Peyer's patch (tissue), 4 donors: Measurements from ENCODE around the gene CDK11B.
A peak's percentile ranks its signal among the peaks of the same experiment; 100 is the strongest.

ENCODE experiments used
- POLR2A ChIP-seq, 2 donors: fragments of 450-650 bp; IDR thresholded peaks; one replicate each; pipeline ENCODE4 v1.5.1; 2017; ENCODE audit warnings: antibody characterized with exemption in 2 of 2, mild to moderate bottlenecking in 2 of 2, moderate library complexity in 2 of 2
- TF ChIP-seq, protein P1 (sequence below), 6 experiments: fragments of 450-650 bp in 4 of 6; fragments of 200-600 bp in 2 of 6; sonication (generic) in 1 of 6; IDR thresholded peaks; one replicate each; pipeline ENCODE4 v1.5.1; 2017 to 2019; ENCODE audit warnings: antibody characterized with exemption in 6 of 6, mild to moderate bottlenecking in 3 of 6, moderate library complexity in 1 of 6

DNA sequence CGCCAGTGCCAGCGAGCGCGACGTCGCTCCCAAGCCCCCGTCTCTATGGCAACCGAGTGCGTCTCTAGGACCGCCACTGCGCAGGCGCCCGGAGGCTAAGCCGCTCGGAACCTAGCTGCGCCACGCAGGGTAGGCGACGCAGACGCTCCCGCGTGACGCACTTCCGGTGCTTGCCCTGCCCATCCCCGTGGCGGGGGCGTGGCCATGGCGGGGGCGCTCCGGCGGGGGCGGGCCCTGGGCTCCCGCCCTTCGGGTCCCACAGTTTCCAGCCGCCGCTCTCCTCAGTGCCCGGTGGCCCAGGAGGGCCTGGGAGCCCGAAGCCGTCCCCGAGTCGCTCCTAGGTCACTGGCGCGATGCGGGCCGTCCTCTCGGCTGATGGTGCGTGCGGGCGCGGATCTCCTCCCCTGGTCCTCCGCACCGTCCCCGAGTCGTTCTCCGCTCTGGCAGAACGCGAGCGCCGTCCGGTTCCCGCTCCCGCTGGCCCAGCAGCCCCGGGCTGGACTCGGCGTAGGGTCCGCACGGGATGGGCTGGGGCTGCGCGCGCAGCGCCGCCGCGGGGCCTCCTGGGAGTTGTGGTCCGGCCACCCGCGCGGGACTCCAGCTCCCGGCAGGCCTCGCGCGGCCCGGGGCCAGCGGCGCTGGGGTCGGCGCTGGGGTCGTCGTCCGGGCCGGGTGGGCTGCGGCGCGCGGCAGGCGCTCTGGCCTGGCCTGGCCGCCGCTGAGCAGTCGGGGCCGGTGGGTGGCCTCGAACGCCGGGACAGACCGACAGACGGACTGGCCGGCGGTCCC lies 43.4 kb downstream of the CDK11B start, which contains the start of gene MIB2:
- TF ChIP-seq POLR2A (IDR thresholded peaks at IDR 0.05) = peak; percentile 82 to 83
- TF ChIP-seq, protein P1, sequence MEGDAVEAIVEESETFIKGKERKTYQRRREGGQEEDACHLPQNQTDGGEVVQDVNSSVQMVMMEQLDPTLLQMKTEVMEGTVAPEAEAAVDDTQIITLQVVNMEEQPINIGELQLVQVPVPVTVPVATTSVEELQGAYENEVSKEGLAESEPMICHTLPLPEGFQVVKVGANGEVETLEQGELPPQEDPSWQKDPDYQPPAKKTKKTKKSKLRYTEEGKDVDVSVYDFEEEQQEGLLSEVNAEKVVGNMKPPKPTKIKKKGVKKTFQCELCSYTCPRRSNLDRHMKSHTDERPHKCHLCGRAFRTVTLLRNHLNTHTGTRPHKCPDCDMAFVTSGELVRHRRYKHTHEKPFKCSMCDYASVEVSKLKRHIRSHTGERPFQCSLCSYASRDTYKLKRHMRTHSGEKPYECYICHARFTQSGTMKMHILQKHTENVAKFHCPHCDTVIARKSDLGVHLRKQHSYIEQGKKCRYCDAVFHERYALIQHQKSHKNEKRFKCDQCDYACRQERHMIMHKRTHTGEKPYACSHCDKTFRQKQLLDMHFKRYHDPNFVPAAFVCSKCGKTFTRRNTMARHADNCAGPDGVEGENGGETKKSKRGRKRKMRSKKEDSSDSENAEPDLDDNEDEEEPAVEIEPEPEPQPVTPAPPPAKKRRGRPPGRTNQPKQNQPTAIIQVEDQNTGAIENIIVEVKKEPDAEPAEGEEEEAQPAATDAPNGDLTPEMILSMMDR (IDR thresholded peaks at IDR 0.05) = peak in 1 of 6 experiments; percentile 1
